Colonic mucosa (tissue), 4 donors: ENCODE measurements around the gene RBM28. TPM values are rescaled to one million over a fixed set of nuclear protein-coding genes. Genes with fewer than 3 reads are reported as not detected.

Experiments used
- DNase-seq: peaks from one replicate; pipeline ENCODE4 v3.0.0-alpha.2; 2020
- H3K27ac ChIP-seq: fragments of 200-600 bp; one replicate; pipeline ENCODE4 v1.8.0; 2021
- H3K27me3 ChIP-seq: fragments of 200-600 bp; one replicate; pipeline ENCODE4 v1.8.0; 2021
- H3K36me3 ChIP-seq: fragments of 200-600 bp; one replicate; pipeline ENCODE4 v1.8.0; 2021
- H3K4me1 ChIP-seq: fragments of 200-600 bp; one replicate; pipeline ENCODE4 v1.8.0; 2021; ENCODE audit warnings: mild to moderate bottlenecking
- H3K4me3 ChIP-seq: fragments of 200-600 bp; one replicate; pipeline ENCODE4 v1.8.0; 2021
- H3K9ac ChIP-seq, 2 donors: one replicate each; pipeline ENCODE4 v1.7.0; 2013; ENCODE audit warnings: control low read depth in 2 of 2, low read depth in 2 of 2, low read length in 2 of 2
- H3K9me3 ChIP-seq: fragments of 200-600 bp; one replicate; pipeline ENCODE4 v1.8.0; 2021
- CTCF ChIP-seq: fragments of 200-600 bp; IDR thresholded peaks from one replicate; pipeline ENCODE4 v1.8.0; 2022; ENCODE audit warnings: antibody characterized with exemption, mild to moderate bottlenecking
- intact Hi-C: fragments of 100-400 bp; cut with DNase I; formaldehyde crosslinking; loops from one replicate; pipeline ENCODE4 v1.14.1; 2022
- total RNA-seq, 2 donors: library from RNA; stranded (reverse); fragmentation: NEBNext Ultra II Directional in 1 of 2; extraction: Animal tissue kit (Norgen Biotek cat#: 25700) in 1 of 2; gene quantifications; one replicate each; pipeline ENCODE4 v1.2.1, GENCODE V29; 2021
- donor health status: healthy.
- donor health status: DM: no; HTN: no; CAD: no.
- donor health status: DM: no; HTN: no; CAD: no.

Gene RBM28
- total RNA-seq, 2 donors from 2014 or later, result 16.3 to 30.6 TPM

- Histone ChIP-seq H3K27ac (no peak overlapping the region), H3K27me3 (peaks cover 18% of the 10 kb centered on the region), H3K9me3 (no peaks in the 10 kb centered on the region), H3K4me1 (peaks cover 3% of the 10 kb centered on the region), H3K4me3 (no peak overlapping the region), H3K9ac (no peak overlapping the region), H3K36me3 (no peaks in the 10 kb centered on the region)
- no peak for TF ChIP-seq CTCF
- intact Hi-C loops, result no loop called here
- no peak for DNase-seq
These were observed 9.5 kb upstream of the RBM28 start for GRCh38 chr7:128353189-128353588.

- intact Hi-C loops, result no loop called here
- no peak for TF ChIP-seq CTCF
- no peak overlapping the region for H3K9ac ChIP-seq
- no peak overlapping the region for H3K4me3 ChIP-seq
- no peaks in the 10 kb centered on the region for H3K9me3 ChIP-seq
- H3K27ac ChIP-seq, result no peak overlapping the region
- H3K4me1 ChIP-seq, result peaks cover 3% of the 10 kb centered on the region
- H3K27me3 ChIP-seq, result peaks cover 18% of the 10 kb centered on the region
- no peak for DNase-seq
- no peaks in the 10 kb centered on the region for H3K36me3 ChIP-seq
These were observed 8.9 kb upstream of the RBM28 start for GRCh38 chr7:128352636-128353035.

GRCh38 chr7:128352153-128352537, 8.4 kb upstream of the RBM28 start:
- Histone ChIP-seq H3K9me3 (no peaks in the 10 kb centered on the region), H3K9ac (no peak overlapping the region), H3K36me3 (no peaks in the 10 kb centered on the region), H3K27ac (no peak overlapping the region), H3K27me3 (peaks cover 18% of the 10 kb centered on the region), H3K4me3 (no peak overlapping the region), H3K4me1 (peaks cover 3% of the 10 kb centered on the region)
- no peak for DNase-seq
- intact Hi-C loops, result no loop called here
- peak; percentile 33 for TF ChIP-seq CTCF

- TF ChIP-seq CTCF, result no peak
- intact Hi-C loops, result no loop called here
- Histone ChIP-seq H3K27me3 (peaks cover 18% of the 10 kb centered on the region), H3K9ac (no peak overlapping the region), H3K36me3 (no peaks in the 10 kb centered on the region), H3K4me1 (peaks cover 3% of the 10 kb centered on the region), H3K9me3 (no peaks in the 10 kb centered on the region), H3K27ac (no peak overlapping the region), H3K4me3 (peak overlapping the region; percentile 15)
- no peak for DNase-seq
These were observed 7.8 kb upstream of the RBM28 start for GRCh38 chr7:128351296-128352152.

GRCh38 chr7:128350708-128351295, 7.1 kb upstream of the RBM28 start:
- no peak for TF ChIP-seq CTCF
- peaks cover 18% of the 10 kb centered on the region for H3K27me3 ChIP-seq
- no peak for DNase-seq

More at GRCh38 chr7:128350708-128351295, 7.1 kb upstream of the RBM28 start:
- intact Hi-C loops, result no loop called here
- no peaks in the 10 kb centered on the region for H3K9me3 ChIP-seq
- no peak overlapping the region for H3K9ac ChIP-seq
- H3K4me3 ChIP-seq, result no peak overlapping the region
- no peaks in the 10 kb centered on the region for H3K36me3 ChIP-seq
- H3K27ac ChIP-seq, result no peak overlapping the region
- peaks cover 3% of the 10 kb centered on the region for H3K4me1 ChIP-seq
